Activated CD8-positive, alpha-beta T cell treated with anti-CD3 and anti-CD28 coated beads for 36 hours (primary cell): ENCODE data around the gene TMEM18. TPM values are rescaled to one million over a fixed set of nuclear protein-coding genes. Genes with fewer than 3 reads are reported as not detected.

ENCODE experiments used
- ATAC-seq: fragments of 200-7000 bp; cut with Tn5 transposase; one replicate; pipeline ENCODE4 v1.10.0; 2021; ENCODE audit warnings: mild to moderate bottlenecking, moderate library complexity
- CTCF ChIA-PET: fragments of 350-600 bp; sonication (Branson Sonifier 250); formaldehyde crosslinking; loops from one replicate; lab custom pipeline; 2021; ENCODE audit warnings: antibody characterized with exemption; lab: Charles Lee
- POLR2A ChIA-PET: fragments of 350-600 bp; sonication (Branson Sonifier 250); formaldehyde crosslinking; loops from one replicate; lab custom pipeline; 2021; ENCODE audit warnings: antibody characterized with exemption; lab: Charles Lee
- DNase-seq: peaks from one replicate; pipeline ENCODE4 v3.0.0-alpha.2; 2020
- H3K27ac Mint-ChIP-seq: one replicate; pipeline ENCODE4 v1.8.0; 2021; ENCODE audit warnings: mild to moderate bottlenecking, mixed read lengths
- H3K27me3 Mint-ChIP-seq: one replicate; pipeline ENCODE4 v1.8.0; 2021; ENCODE audit warnings: mixed read lengths
- H3K36me3 Mint-ChIP-seq: one replicate; pipeline ENCODE4 v1.8.0; 2021; ENCODE audit warnings: low read depth, mixed read lengths
- H3K4me1 Mint-ChIP-seq: one replicate; pipeline ENCODE4 v1.8.0; 2021; ENCODE audit warnings: low read depth, mixed read lengths
- H3K4me3 Mint-ChIP-seq: one replicate; pipeline ENCODE4 v1.8.0; 2021; ENCODE audit warnings: mild to moderate bottlenecking, moderate library complexity, mixed read lengths
- H3K9me3 Mint-ChIP-seq: one replicate; pipeline ENCODE4 v1.8.0; 2021; ENCODE audit warnings: mixed read lengths
- intact Hi-C: fragments of 100-400 bp; cut with micrococcal nuclease; formaldehyde crosslinking; loops from one replicate; pipeline ENCODE4 v1.10.0; 2022
- total RNA-seq, 2 experiments: library from RNA; stranded (reverse); gene quantifications; one replicate each; pipeline ENCODE4 v1.2.3, GENCODE V29; 2021
- TF ChIP-seq, protein P1 (sequence below): fragments of 200-600 bp; IDR thresholded peaks from one replicate; pipeline ENCODE4 v1.8.0; 2022; ENCODE audit warnings: antibody characterized with exemption, mild to moderate bottlenecking

The TMEM18 gene
- total RNA-seq, 2 experiments from 2014 or later = 34.0 to 34.6 TPM

DNA sequence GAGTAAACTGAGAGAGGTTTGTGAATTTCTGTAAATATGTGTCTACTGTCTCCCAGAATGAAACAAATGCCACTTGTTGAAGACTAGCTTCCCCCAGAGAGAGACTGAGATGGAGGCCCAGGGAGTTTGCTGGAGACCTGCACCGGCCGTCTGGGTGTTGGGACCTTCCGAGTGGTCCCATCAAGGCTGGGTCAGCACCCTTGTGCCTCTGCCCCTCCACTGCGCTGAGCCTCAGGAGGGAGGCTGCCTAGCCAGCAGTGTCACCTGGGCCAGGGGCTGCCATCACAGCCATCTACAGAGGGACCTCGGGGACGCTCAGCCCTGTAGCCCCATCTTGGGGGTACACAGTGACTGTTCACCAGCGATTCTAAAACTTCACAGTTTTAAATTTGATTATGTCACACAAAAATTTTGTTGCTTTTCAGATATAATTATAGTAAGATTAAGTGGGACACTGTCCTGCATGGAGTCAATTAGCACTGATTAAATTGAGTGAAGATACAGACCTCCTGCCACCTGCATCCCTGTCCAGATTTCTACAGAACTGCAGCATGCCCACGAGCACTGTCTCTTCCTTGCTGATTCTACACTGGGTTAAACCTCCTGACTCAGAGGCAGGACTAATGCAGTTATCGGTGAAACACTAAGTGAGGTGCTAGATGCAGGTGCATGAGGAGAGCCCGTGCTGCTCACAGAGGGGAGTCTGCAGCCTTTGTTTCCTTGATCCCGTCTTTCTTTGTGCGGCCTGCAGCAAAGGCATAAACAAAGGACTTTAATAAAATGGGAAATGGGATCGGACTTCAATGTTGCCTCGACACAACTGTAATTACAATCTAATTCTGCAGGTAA, 50.5 kb downstream of the TMEM18 start:
- POLR2A ChIA-PET = no interaction called here
- no peak for DNase-seq
- CTCF ChIA-PET = interaction anchor here (1.5 kb wide), 1 partner anchor 9 kb away, joined by 4 read pairs; no protein-coding TSS in a partner anchor
- TF ChIP-seq, protein P1, sequence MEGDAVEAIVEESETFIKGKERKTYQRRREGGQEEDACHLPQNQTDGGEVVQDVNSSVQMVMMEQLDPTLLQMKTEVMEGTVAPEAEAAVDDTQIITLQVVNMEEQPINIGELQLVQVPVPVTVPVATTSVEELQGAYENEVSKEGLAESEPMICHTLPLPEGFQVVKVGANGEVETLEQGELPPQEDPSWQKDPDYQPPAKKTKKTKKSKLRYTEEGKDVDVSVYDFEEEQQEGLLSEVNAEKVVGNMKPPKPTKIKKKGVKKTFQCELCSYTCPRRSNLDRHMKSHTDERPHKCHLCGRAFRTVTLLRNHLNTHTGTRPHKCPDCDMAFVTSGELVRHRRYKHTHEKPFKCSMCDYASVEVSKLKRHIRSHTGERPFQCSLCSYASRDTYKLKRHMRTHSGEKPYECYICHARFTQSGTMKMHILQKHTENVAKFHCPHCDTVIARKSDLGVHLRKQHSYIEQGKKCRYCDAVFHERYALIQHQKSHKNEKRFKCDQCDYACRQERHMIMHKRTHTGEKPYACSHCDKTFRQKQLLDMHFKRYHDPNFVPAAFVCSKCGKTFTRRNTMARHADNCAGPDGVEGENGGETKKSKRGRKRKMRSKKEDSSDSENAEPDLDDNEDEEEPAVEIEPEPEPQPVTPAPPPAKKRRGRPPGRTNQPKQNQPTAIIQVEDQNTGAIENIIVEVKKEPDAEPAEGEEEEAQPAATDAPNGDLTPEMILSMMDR = no peak
- no peak overlapping the region for H3K4me3 Mint-ChIP-seq
- intact Hi-C loops = no loop called here
- H3K27ac Mint-ChIP-seq = no peak overlapping the region
- no peak for ATAC-seq
- no peaks in the 10 kb centered on the region for H3K36me3 Mint-ChIP-seq
- peaks cover under 1% of the 10 kb centered on the region for H3K9me3 Mint-ChIP-seq
- H3K4me1 Mint-ChIP-seq = no peaks in the 10 kb centered on the region
- H3K27me3 Mint-ChIP-seq = peaks cover 5% of the 10 kb centered on the region

DNA sequence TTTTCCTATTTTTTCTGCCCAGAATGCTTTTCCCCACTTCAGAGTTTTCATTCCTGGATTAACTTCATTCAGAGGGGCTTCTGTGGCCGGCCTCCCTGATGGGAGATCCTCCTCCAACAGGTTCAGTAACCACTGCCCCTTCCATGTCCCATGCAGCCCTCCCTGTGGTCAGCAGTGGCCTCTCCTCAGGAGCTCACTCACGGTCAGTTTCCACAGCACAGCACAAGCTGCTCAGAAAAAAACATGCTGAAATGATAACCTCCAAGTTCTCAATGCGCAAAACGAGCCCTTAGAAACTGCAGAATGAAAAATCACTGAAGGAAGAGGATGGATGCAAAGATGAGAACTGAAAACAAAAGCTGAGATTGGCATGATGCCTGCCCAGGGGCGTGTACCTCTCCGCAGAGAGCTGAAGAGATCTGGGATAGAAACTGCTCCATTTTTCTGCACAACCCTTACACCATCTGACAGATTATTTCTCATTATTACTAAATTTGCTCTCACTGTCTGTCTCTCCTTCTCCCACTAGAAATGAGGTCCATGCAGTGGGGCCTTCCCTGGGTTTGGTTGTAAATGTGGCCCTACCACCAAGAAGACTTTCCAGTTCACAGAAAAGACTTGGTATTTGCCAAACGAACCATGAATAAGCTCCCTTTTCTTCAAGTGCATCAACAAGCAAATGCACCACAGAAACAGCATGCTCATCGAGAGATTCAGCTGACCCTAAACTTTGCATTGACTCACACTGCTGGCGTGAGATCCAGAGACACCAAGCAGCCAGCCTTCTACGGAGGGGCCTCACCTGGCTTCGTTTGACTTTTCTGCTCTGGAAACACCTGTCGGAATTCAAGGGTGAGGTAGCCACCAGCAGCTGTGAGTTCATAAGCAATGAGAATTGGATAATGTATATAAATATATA, 51.5 kb downstream of the TMEM18 start:
- TF ChIP-seq, protein P1 = no peak
- ChIA-PET CTCF (interaction anchor here (1.2 to 1.5 kb wide), 2 partner anchors 10 to 11 kb away, joined by 4 read pairs; no protein-coding TSS in a partner anchor), POLR2A (no interaction called here)
- no peaks in the 10 kb centered on the region for H3K9me3 Mint-ChIP-seq
- no peaks in the 10 kb centered on the region for H3K36me3 Mint-ChIP-seq
- intact Hi-C loops = no loop called here
- no peak overlapping the region for H3K27ac Mint-ChIP-seq
- no peaks in the 10 kb centered on the region for H3K4me1 Mint-ChIP-seq
- DNase-seq (no peak), ATAC-seq (no peak)
- peaks cover 5% of the 10 kb centered on the region for H3K27me3 Mint-ChIP-seq
- H3K4me3 Mint-ChIP-seq = no peak overlapping the region

DNA sequence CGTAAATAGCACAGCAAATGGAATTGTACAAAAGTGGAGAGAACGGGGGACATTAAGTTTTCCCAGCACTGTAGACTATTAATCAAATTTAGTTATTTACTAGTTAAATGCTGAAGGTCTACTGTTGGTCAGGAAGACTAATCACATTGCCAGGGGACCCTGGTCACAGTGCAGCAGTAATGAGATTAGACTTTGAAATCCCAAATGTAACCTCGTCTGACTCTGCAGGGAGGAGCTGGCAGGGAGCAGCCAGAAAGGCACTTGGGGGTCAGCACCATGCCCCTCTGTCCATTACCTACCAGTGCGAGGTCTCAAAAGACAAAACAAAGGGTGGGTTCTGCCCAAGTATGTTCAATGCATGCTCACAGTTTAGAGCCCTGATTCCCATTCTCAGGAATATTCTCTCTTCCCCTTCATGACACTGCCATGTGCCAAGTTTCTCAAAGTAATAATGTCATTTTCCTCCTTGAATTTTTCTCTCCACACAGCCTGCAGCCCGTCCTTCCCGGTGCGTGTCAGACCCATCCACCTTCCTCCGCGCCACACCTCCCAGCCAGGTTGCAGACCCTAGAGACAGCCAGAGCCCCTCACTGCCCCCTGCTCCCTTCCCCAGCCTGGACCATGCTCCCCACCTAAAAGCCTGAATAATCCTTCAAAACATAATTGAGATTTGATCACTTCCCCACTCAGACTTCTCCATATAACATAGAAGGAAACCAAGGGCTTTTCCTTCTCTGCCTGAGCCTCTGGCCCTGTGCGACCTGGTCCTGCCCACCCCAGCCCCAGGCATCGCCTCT, 52.5 kb downstream of the TMEM18 start:
- H3K9me3 Mint-ChIP-seq = no peaks in the 10 kb centered on the region
- intact Hi-C loops = no loop called here
- DNase-seq = no peak
- ChIA-PET CTCF (interaction anchor here (1.2 kb wide), 1 partner anchor 12 kb away, joined by 4 read pairs; no protein-coding TSS in a partner anchor), POLR2A (no interaction called here)
- H3K27ac Mint-ChIP-seq = no peak overlapping the region
- no peak for ATAC-seq
- peaks cover 5% of the 10 kb centered on the region for H3K27me3 Mint-ChIP-seq
- H3K4me1 Mint-ChIP-seq = no peaks in the 10 kb centered on the region
- no peaks in the 10 kb centered on the region for H3K36me3 Mint-ChIP-seq
- TF ChIP-seq, protein P1 = no peak
- H3K4me3 Mint-ChIP-seq = no peak overlapping the region

DNA sequence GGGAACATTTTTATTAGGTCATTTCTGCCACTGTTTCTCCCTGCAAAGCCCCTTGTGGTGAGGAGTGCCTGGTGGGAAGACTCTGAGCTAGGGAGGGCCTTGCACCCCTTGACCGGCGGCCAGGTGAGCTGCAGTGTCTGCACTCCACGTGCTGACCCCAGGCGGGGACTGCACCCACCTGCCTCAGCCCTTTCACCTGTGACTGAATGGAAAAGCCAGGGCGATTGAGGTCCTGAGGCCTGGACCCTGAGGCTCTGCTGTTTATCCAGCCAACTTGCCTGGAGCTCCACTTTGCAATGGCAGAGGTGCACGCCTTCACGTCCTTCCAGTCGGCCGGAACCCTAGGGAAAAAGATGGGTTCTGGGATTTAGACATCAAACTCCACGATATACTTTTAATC, 53.1 kb downstream of the TMEM18 start:
- no peak for ATAC-seq
- Mint-ChIP-seq H3K27me3 (peaks cover 5% of the 10 kb centered on the region), H3K27ac (no peak overlapping the region), H3K9me3 (no peaks in the 10 kb centered on the region), H3K36me3 (no peaks in the 10 kb centered on the region), H3K4me1 (no peaks in the 10 kb centered on the region), H3K4me3 (no peak overlapping the region)
- intact Hi-C loops = no loop called here
- TF ChIP-seq, protein P1 = no peak
- ChIA-PET POLR2A (no interaction called here), CTCF (interaction anchor here (1.1 kb wide), 1 partner anchor 216 kb away, joined by 3 read pairs; no protein-coding TSS in a partner anchor)
- DNase-seq = no peak
